ENCODE measurements around the gene CHRNG.

GRCh38 chr2:232490221-232491138 is 49.0 kb upstream of the CHRNG start:
- TF ChIP-seq CTCF (conservative IDR thresholded peaks at IDR 0.05): no peak
- no peak for TF ChIP-seq ZFX (IDR thresholded peaks at IDR 0.05)
